Tibial artery (tissue), 4 donors: ENCODE results near the gene BLCAP.

ENCODE experiments used
- DNase-seq, 2 donors: peaks; one replicate each; pipeline ENCODE4 v3.0.0-alpha.2; 2019
- H3K27ac ChIP-seq, 2 donors: fragments of 200-600 bp; sonication (generic) in 1 of 2; 1 replicate in 1 of 2; 2 replicates in 1 of 2; pipeline ENCODE4 v1.5.1; 2018 to 2019; ENCODE audit warnings: mild to moderate bottlenecking in 1 of 2
- H3K27me3 ChIP-seq, 2 donors: fragments of 200-600 bp; sonication (generic) in 1 of 2; one replicate each; pipeline versions ENCODE4 v1.5.1 to v1.6.0; 2016 to 2019
- H3K36me3 ChIP-seq, 3 donors: fragments of 200-600 bp; sonication (generic) in 2 of 3; one replicate each; pipeline ENCODE4 v1.5.1; 2016 to 2019; ENCODE audit warnings: mild to moderate bottlenecking in 2 of 3
- H3K4me1 ChIP-seq, 4 donors: fragments of 200-600 bp; sonication (generic) in 2 of 4; 1 replicate in 3 of 4; 2 replicates in 1 of 4; pipeline ENCODE4 v1.5.1; 2016 to 2019
- H3K4me3 ChIP-seq, 2 donors: fragments of 200-600 bp; sonication (generic) in 1 of 2; 1 replicate in 1 of 2; 2 replicates in 1 of 2; pipeline ENCODE4 v1.5.1; 2018 to 2019; ENCODE audit warnings: mild to moderate bottlenecking in 2 of 2
- H3K9me3 ChIP-seq, 3 donors: fragments of 200-600 bp; sonication (generic) in 1 of 3; one replicate each; pipeline ENCODE4 v1.5.1; 2016 to 2019
- intact Hi-C: fragments of 100-400 bp; cut with DNase I; formaldehyde crosslinking; loops from one replicate; pipeline ENCODE4 v1.15.0; 2023; ENCODE audit warnings: low total_unique reads
- TF ChIP-seq, protein P1 (sequence below), 2 experiments: fragments of 200-600 bp in 1 of 2; fragments of 450-650 bp in 1 of 2; IDR thresholded peaks; one replicate each; pipeline ENCODE4 v1.5.1; 2017 to 2019; ENCODE audit warnings: antibody characterized with exemption in 2 of 2, mild to moderate bottlenecking in 1 of 2, moderate library complexity in 1 of 2

BLCAP gene

DNA sequence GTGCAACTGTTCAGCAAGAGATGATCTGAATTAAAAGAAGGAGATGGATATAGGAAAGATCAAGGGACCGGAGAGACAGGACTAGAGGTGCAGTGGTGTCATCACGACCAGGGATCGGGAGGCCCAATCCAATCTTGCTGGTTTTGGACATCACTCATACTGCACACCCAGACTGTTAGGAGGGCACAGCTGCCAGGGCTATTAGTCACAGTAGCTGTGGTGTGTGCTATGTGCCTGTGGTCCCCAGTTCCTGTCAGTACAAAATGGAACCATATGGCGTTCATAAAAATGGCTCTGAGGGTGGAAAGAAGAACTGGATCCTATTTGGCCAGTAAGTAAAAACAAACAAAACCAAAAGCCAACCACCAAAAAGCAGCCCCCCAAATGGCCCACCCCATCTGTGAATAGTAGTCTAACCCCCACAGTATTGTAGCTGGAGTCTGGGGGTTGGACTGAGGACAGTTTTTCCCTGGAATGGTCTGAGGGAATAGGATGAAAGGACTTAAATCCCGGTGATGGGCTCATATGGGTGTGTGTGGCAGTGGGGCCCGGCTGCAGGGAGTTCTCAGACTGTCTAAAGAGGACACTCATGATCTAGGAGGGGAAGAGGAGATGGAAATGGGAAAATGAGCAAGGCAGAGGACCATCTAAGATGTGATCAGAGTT, 15.9 kb downstream of the BLCAP start:
- no peak overlapping the region for H3K27ac ChIP-seq
- no peak overlapping the region for H3K4me3 ChIP-seq
- TF ChIP-seq, protein P1, sequence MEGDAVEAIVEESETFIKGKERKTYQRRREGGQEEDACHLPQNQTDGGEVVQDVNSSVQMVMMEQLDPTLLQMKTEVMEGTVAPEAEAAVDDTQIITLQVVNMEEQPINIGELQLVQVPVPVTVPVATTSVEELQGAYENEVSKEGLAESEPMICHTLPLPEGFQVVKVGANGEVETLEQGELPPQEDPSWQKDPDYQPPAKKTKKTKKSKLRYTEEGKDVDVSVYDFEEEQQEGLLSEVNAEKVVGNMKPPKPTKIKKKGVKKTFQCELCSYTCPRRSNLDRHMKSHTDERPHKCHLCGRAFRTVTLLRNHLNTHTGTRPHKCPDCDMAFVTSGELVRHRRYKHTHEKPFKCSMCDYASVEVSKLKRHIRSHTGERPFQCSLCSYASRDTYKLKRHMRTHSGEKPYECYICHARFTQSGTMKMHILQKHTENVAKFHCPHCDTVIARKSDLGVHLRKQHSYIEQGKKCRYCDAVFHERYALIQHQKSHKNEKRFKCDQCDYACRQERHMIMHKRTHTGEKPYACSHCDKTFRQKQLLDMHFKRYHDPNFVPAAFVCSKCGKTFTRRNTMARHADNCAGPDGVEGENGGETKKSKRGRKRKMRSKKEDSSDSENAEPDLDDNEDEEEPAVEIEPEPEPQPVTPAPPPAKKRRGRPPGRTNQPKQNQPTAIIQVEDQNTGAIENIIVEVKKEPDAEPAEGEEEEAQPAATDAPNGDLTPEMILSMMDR (IDR thresholded peaks at IDR 0.05): no peak
- no peaks in the 10 kb centered on the region for H3K4me1 ChIP-seq
- H3K27me3 ChIP-seq: no peaks in the 10 kb centered on the region
- peaks cover 16 to 72% (median 54%) of the 10 kb centered on the region in 3 donors for H3K36me3 ChIP-seq
- intact Hi-C loops: no loop called here
- no peaks in the 10 kb centered on the region for H3K9me3 ChIP-seq
- DNase-seq: no peak

DNA sequence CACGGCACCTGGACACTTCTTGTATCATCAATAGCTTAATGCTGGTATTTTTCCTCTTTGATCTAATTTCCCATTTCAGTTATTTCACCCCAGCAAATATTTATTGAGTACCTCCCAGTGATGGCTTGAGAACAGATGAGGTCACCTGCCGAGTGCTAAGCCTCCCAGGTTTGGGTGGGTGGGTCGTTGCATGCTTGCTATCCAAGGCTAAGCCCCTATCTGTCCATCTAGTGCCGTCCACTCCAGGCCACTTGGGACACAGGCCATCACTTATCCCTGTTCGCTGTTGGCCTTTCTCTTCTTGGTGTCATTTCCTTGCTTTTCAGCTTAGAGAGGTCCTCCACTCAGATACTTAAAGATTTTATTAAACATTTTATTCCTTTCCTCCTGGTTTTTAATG, 17.4 kb downstream of the BLCAP start:
- Histone ChIP-seq H3K4me3 (no peak overlapping the region), H3K27me3 (no peaks in the 10 kb centered on the region), H3K27ac (no peak overlapping the region), H3K36me3 (peaks cover 11 to 59% (median 48%) of the 10 kb centered on the region in 3 donors), H3K4me1 (no peaks in the 10 kb centered on the region), H3K9me3 (no peaks in the 10 kb centered on the region)
- intact Hi-C loops: no loop called here
- TF ChIP-seq, protein P1 (IDR thresholded peaks at IDR 0.05): no peak
- DNase-seq: no peak

GRCh38 chr20:37506152-37506725, 21.4 kb downstream of the BLCAP start:
- no peaks in the 10 kb centered on the region for H3K9me3 ChIP-seq
- H3K4me3 ChIP-seq: no peak overlapping the region
- DNase-seq: no peak
- H3K27me3 ChIP-seq: no peaks in the 10 kb centered on the region
- intact Hi-C loops: no loop called here
- H3K4me1 ChIP-seq: no peaks in the 10 kb centered on the region
- TF ChIP-seq, protein P1 (IDR thresholded peaks at IDR 0.05): no peak
- H3K36me3 ChIP-seq: peaks cover 0 to 21% (median 19%) of the 10 kb centered on the region in 3 donors
- H3K27ac ChIP-seq: no peak overlapping the region

- H3K4me3 ChIP-seq: no peak overlapping the region
- DNase-seq: no peak
- no peak overlapping the region for H3K27ac ChIP-seq
- peaks cover 0 to 16% (median 12%) of the 10 kb centered on the region in 3 donors for H3K36me3 ChIP-seq
- TF ChIP-seq, protein P1 (IDR thresholded peaks at IDR 0.05): no peak
- no peaks in the 10 kb centered on the region for H3K9me3 ChIP-seq
- H3K4me1 ChIP-seq: no peaks in the 10 kb centered on the region
- intact Hi-C loops: no loop called here
- H3K27me3 ChIP-seq: no peaks in the 10 kb centered on the region
Measured at GRCh38 chr20:37505263-37506151, 22.2 kb downstream of the BLCAP start.

- no peak for DNase-seq
- intact Hi-C loops: no loop called here
- TF ChIP-seq, protein P1 (IDR thresholded peaks at IDR 0.05): no peak
- peaks cover 0 to 9% (median 8%) of the 10 kb centered on the region in 3 donors for H3K36me3 ChIP-seq
- no peaks in the 10 kb centered on the region for H3K9me3 ChIP-seq
- H3K27me3 ChIP-seq: no peaks in the 10 kb centered on the region
- no peaks in the 10 kb centered on the region for H3K4me1 ChIP-seq
- H3K4me3 ChIP-seq: no peak overlapping the region
- no peak overlapping the region for H3K27ac ChIP-seq
Measured at GRCh38 chr20:37504404-37505096, 23.1 kb downstream of the BLCAP start.
